ENCODE results near the gene BCAS3.

GRCh38 chr17:60671482-60671881, 6.2 kb upstream of the BCAS3 start:
- no peak for TF ChIP-seq CTCF (IDR thresholded peaks at IDR 0.05)
- TF ChIP-seq EZH2 (IDR thresholded peaks at IDR 0.05; ENCODE audit: borderline replicate concordance, insufficient read depth, low read depth, low read length, poor library complexity, severe bottlenecking), result no peak
